ENCODE data around the gene STPG2.

Gene STPG2

GRCh38 chr4:97770222-97770621 is 373.1 kb downstream of the STPG2 start:
- H3K9me3 ChIP-seq (ENCODE audit: low read length) = no peaks in the 10 kb centered on the region
- TF ChIP-seq CTCF (IDR thresholded peaks at IDR 0.05; ENCODE audit: low read length) = no peak
- no peak for TF ChIP-seq EZH2 (IDR thresholded peaks at IDR 0.05; ENCODE audit: borderline replicate concordance, low read length)

GRCh38 chr4:97762115-97762512 is 381.2 kb downstream of the STPG2 start:
- Histone ChIP-seq H3K36me3 (ENCODE audit: insufficient read depth, low read length) (no peaks in the 10 kb centered on the region), H3F3A (ENCODE audit: insufficient read depth, low read length) (no peaks in the 10 kb centered on the region), H3K27ac (ENCODE audit: low read depth, low read length, poor library complexity, severe bottlenecking) (no peak overlapping the region), H3K9me3 (ENCODE audit: low read length) (no peaks in the 10 kb centered on the region), H4K20me1 (ENCODE audit: insufficient read depth, low read length) (no peaks in the 10 kb centered on the region), H3K4me2 (ENCODE audit: low read length) (no peak overlapping the region), H3K4me1 (ENCODE audit: insufficient read depth, low read length, severe bottlenecking) (no peaks in the 10 kb centered on the region), H3K4me3 (ENCODE audit: low read depth, low read length, poor library complexity, severe bottlenecking) (no peak overlapping the region), H3K27me3 (ENCODE audit: insufficient read depth, low read length) (no peaks in the 10 kb centered on the region), H3K79me2 (ENCODE audit: insufficient read depth, low read length) (no peaks in the 10 kb centered on the region), H2AFZ (ENCODE audit: low read length) (no peak overlapping the region), H3K9me2 (ENCODE audit: low read depth, low read length) (no peaks in the 10 kb centered on the region), H3K9ac (ENCODE audit: low read length) (no peak overlapping the region)
- TF ChIP-seq EZH2 (IDR thresholded peaks at IDR 0.05; ENCODE audit: borderline replicate concordance, low read length) (no peak), CTCF (IDR thresholded peaks at IDR 0.05; ENCODE audit: low read length) (no peak)

More at GRCh38 chr4:97770222-97770621, 373.1 kb downstream of the STPG2 start:
- Histone ChIP-seq H3K36me3 (ENCODE audit: insufficient read depth, low read length) (no peaks in the 10 kb centered on the region), H3K4me1 (ENCODE audit: insufficient read depth, low read length, severe bottlenecking) (no peaks in the 10 kb centered on the region), H3K27me3 (ENCODE audit: insufficient read depth, low read length) (no peaks in the 10 kb centered on the region), H3K4me2 (ENCODE audit: low read length) (no peak overlapping the region), H3K9me2 (ENCODE audit: low read depth, low read length) (no peaks in the 10 kb centered on the region), H3F3A (ENCODE audit: insufficient read depth, low read length) (no peaks in the 10 kb centered on the region), H3K79me2 (ENCODE audit: insufficient read depth, low read length) (no peaks in the 10 kb centered on the region), H4K20me1 (ENCODE audit: insufficient read depth, low read length) (no peaks in the 10 kb centered on the region), H2AFZ (ENCODE audit: low read length) (no peak overlapping the region), H3K4me3 (ENCODE audit: low read depth, low read length, poor library complexity, severe bottlenecking) (no peak overlapping the region), H3K9ac (ENCODE audit: low read length) (no peak overlapping the region), H3K27ac (ENCODE audit: low read depth, low read length, poor library complexity, severe bottlenecking) (no peak overlapping the region)

GRCh38 chr4:97761445-97762114 is 381.7 kb downstream of the STPG2 start:
- H3K27ac ChIP-seq (ENCODE audit: low read depth, low read length, poor library complexity, severe bottlenecking) = no peak overlapping the region
- no peak overlapping the region for H3K4me2 ChIP-seq (ENCODE audit: low read length)
- H2AFZ ChIP-seq (ENCODE audit: low read length) = no peak overlapping the region
- no peak overlapping the region for H3K4me3 ChIP-seq (ENCODE audit: low read depth, low read length, poor library complexity, severe bottlenecking)
- no peaks in the 10 kb centered on the region for H3K9me2 ChIP-seq (ENCODE audit: low read depth, low read length)
- H3K9me3 ChIP-seq (ENCODE audit: low read length) = no peaks in the 10 kb centered on the region
- no peaks in the 10 kb centered on the region for H3K27me3 ChIP-seq (ENCODE audit: insufficient read depth, low read length)
- no peak overlapping the region for H3K9ac ChIP-seq (ENCODE audit: low read length)
- TF ChIP-seq CTCF (IDR thresholded peaks at IDR 0.05; ENCODE audit: low read length) (no peak), EZH2 (IDR thresholded peaks at IDR 0.05; ENCODE audit: borderline replicate concordance, low read length) (no peak)
- H3K79me2 ChIP-seq (ENCODE audit: insufficient read depth, low read length) = no peaks in the 10 kb centered on the region
- H3F3A ChIP-seq (ENCODE audit: insufficient read depth, low read length) = no peaks in the 10 kb centered on the region
- H3K36me3 ChIP-seq (ENCODE audit: insufficient read depth, low read length) = no peaks in the 10 kb centered on the region
- no peaks in the 10 kb centered on the region for H3K4me1 ChIP-seq (ENCODE audit: insufficient read depth, low read length, severe bottlenecking)
- no peaks in the 10 kb centered on the region for H4K20me1 ChIP-seq (ENCODE audit: insufficient read depth, low read length)
